ENCODE data around the gene UNC5A. TPM values are rescaled to one million over a fixed set of nuclear protein-coding genes. Genes with fewer than 3 reads are reported as not detected.

Gene UNC5A
- total RNA-seq, 6 experiments from 2014 or later: not detected

- WGBS (ENCODE audit: insufficient coverage, low coverage, low lambda C conversion rate, missing lambda C conversion rate): 90% methylated on average over 2 of the region's 2 CpGs
- Histone ChIP-seq H3K4me3 (no peak overlapping the region), H3K27me3 (no peaks in the 10 kb centered on the region), H3K27ac (no peak overlapping the region), H3K9me3 (no peaks in the 10 kb centered on the region), H3K36me3 (no peaks in the 10 kb centered on the region), H3K4me1 (no peaks in the 10 kb centered on the region)
- intact Hi-C loops (cut with DNase I): no loop called here
- TF ChIP-seq, protein P1, sequence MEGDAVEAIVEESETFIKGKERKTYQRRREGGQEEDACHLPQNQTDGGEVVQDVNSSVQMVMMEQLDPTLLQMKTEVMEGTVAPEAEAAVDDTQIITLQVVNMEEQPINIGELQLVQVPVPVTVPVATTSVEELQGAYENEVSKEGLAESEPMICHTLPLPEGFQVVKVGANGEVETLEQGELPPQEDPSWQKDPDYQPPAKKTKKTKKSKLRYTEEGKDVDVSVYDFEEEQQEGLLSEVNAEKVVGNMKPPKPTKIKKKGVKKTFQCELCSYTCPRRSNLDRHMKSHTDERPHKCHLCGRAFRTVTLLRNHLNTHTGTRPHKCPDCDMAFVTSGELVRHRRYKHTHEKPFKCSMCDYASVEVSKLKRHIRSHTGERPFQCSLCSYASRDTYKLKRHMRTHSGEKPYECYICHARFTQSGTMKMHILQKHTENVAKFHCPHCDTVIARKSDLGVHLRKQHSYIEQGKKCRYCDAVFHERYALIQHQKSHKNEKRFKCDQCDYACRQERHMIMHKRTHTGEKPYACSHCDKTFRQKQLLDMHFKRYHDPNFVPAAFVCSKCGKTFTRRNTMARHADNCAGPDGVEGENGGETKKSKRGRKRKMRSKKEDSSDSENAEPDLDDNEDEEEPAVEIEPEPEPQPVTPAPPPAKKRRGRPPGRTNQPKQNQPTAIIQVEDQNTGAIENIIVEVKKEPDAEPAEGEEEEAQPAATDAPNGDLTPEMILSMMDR (IDR thresholded peaks at IDR 0.05): no peak
- TF ChIP-seq POLR2A (IDR thresholded peaks at IDR 0.05): no peak
- DNase-seq (no peak), ATAC-seq (no peak)
These were observed 112.5 kb downstream of the UNC5A start for GRCh38 chr5:176922817-176923216.

- H3K27me3 ChIP-seq: no peaks in the 10 kb centered on the region
- 73% methylated on average over 3 of the region's 3 CpGs for WGBS (ENCODE audit: insufficient coverage, low coverage, low lambda C conversion rate, missing lambda C conversion rate)
- no peaks in the 10 kb centered on the region for H3K4me1 ChIP-seq
- no peak for ATAC-seq
- no peak overlapping the region for H3K27ac ChIP-seq
- H3K9me3 ChIP-seq: no peaks in the 10 kb centered on the region
- peaks cover 0 to 22% (median 2%) of the 10 kb centered on the region in 4 donors for H3K36me3 ChIP-seq
- intact Hi-C loops (cut with DNase I): no loop called here
- DNase-seq: no peak
- no peak overlapping the region for H3K4me3 ChIP-seq
- no peak for TF ChIP-seq POLR2A (IDR thresholded peaks at IDR 0.05)
- TF ChIP-seq, protein P1 (IDR thresholded peaks at IDR 0.05): no peak
These were observed 117.2 kb downstream of the UNC5A start for GRCh38 chr5:176927562-176927961.

GRCh38 chr5:176929654-176930053, 119.3 kb downstream of the UNC5A start:
- H3K36me3 ChIP-seq: peaks cover 0 to 27% (median 4%) of the 10 kb centered on the region in 4 donors

More at GRCh38 chr5:176929654-176930053, 119.3 kb downstream of the UNC5A start:
- intact Hi-C loops (cut with DNase I): no loop called here
- no peak for ATAC-seq
- DNase-seq: no peak
- H3K4me3 ChIP-seq: no peak overlapping the region
- 73% methylated on average over 1 of the region's 1 CpG for WGBS (ENCODE audit: insufficient coverage, low coverage, low lambda C conversion rate, missing lambda C conversion rate)
- H3K9me3 ChIP-seq: no peaks in the 10 kb centered on the region
- H3K27ac ChIP-seq: no peak overlapping the region
- TF ChIP-seq, protein P1 (IDR thresholded peaks at IDR 0.05): no peak
- no peak for TF ChIP-seq POLR2A (IDR thresholded peaks at IDR 0.05)
- no peaks in the 10 kb centered on the region for H3K27me3 ChIP-seq
- no peaks in the 10 kb centered on the region for H3K4me1 ChIP-seq

Other genes with a start within 250 kb of the UNC5A start
- gene GPRIN1, start 200.4 kb upstream of the UNC5A start, total RNA-seq: under 1 TPM; 0.05 to 0.99 (median 0.30) TPM
- gene SNCB, start 180.0 kb upstream of the UNC5A start, total RNA-seq: not detected
- not detected for gene EIF4E1B, start 179.9 kb upstream of the UNC5A start, total RNA-seq
- gene TSPAN17, start 163.1 kb upstream of the UNC5A start, total RNA-seq: 10 to 100 TPM; 10.9 to 20.8 (median 13.6) TPM
- gene HK3, start 88.8 kb downstream of the UNC5A start, total RNA-seq: 10 to 100 TPM in 2 of 6 experiments, 1 to 10 TPM in 4; 2.3 to 21.1 (median 9.1) TPM
- 10 to 100 TPM in 4 of 6 experiments, 1 to 10 TPM in 2; 8.4 to 15.6 (median 13.0) TPM for gene UIMC1, start 196.2 kb downstream of the UNC5A start, total RNA-seq
- 1 to 10 TPM; 5.3 to 7.4 (median 6.0) TPM for gene ZNF346, start 212.1 kb downstream of the UNC5A start, total RNA-seq